Transverse colon (tissue), 4 donors: ENCODE measurements around the gene JAZF1. TPM values are rescaled to one million over a fixed set of nuclear protein-coding genes. Genes with fewer than 3 reads are reported as not detected.

Source experiments
- DNase-seq: peaks from one replicate; pipeline ENCODE4 v3.0.0-alpha.2; 2019
- H3K27ac ChIP-seq, 4 donors: fragments of 200-600 bp; sonication (generic); 2 replicates each; pipeline ENCODE4 v1.5.1; 2016 to 2018; ENCODE audit warnings: inconsistent platforms in 4 of 4
- H3K27me3 ChIP-seq: fragments of 200-600 bp; sonication (generic); 2 replicates; pipeline ENCODE4 v1.5.1; 2017; ENCODE audit warnings: inconsistent platforms
- H3K36me3 ChIP-seq, 4 donors: fragments of 200-600 bp; sonication (generic); 2 replicates each; pipeline ENCODE4 v1.5.1; 2017 to 2019; ENCODE audit warnings: inconsistent platforms in 4 of 4
- H3K4me1 ChIP-seq, 4 donors: fragments of 200-600 bp; sonication (generic); 2 replicates each; pipeline ENCODE4 v1.5.1; 2017 to 2020; ENCODE audit warnings: inconsistent platforms in 4 of 4
- H3K4me3 ChIP-seq, 4 donors: fragments of 200-600 bp; sonication (generic); 1 replicate in 1 of 4; 2 replicates in 3 of 4; pipeline versions ENCODE4 v1.5.1 to v1.6.1; 2017 to 2019; ENCODE audit warnings: inconsistent platforms in 4 of 4
- H3K9me3 ChIP-seq, 2 donors: fragments of 200-600 bp; sonication (generic); 2 replicates each; pipeline ENCODE4 v1.5.1; 2017 to 2019; ENCODE audit warnings: inconsistent platforms in 2 of 2
- CTCF ChIP-seq, 5 experiments: fragments of 200-600 bp in 3 of 5; fragments of 450-650 bp in 2 of 5; sonication (generic) in 3 of 5; IDR thresholded peaks; 1 replicate in 2 of 5; 2 replicates in 3 of 5; pipeline ENCODE4 v1.5.1; 2016 to 2017; ENCODE audit warnings: antibody characterized with exemption in 5 of 5, inconsistent platforms in 3 of 5, mild to moderate bottlenecking in 2 of 5, moderate library complexity in 1 of 5
- EP300 ChIP-seq: sonication (generic); formaldehyde crosslinking; IDR thresholded peaks from one replicate; pipeline ENCODE4 v1.6.1; 2017; ENCODE audit warnings: antibody characterized with exemption, low read depth
- POLR2A ChIP-seq: fragments of 450-650 bp; IDR thresholded peaks from one replicate; pipeline ENCODE4 v1.6.1; 2016; ENCODE audit warnings: antibody characterized with exemption, mild to moderate bottlenecking, moderate library complexity
- POLR2AphosphoS5 ChIP-seq, 3 donors: sonication (generic); formaldehyde crosslinking; IDR thresholded peaks; one replicate each; pipeline ENCODE4 v1.6.1; 2016; ENCODE audit warnings: antibody characterized with exemption in 3 of 3
- WGBS, 2 donors: methylation state at CpG; one replicate each; pipeline ENCODE4 v1.1.5; 2018; ENCODE audit warnings: low coverage in 1 of 2; 5-methylcytosine and 5-hydroxymethylcytosine counted together
- in situ Hi-C, 4 donors: fragments of 200-750 bp; cut with MboI; loops; one replicate each; pipeline versions ENCODE4 v1.15.0 to v1.15.1; 2017; ENCODE audit warnings: low sequenced_read_pairs in 3 of 4, low pct_ligation_motif_present in 1 of 4, low pct_unique_long_range_greater_than_20kb in 1 of 4
- intact Hi-C: fragments of 100-400 bp; cut with DNase I; formaldehyde crosslinking; loops from one replicate; pipeline ENCODE4 v1.15.1; 2023; ENCODE audit warnings: low total_unique reads
- total RNA-seq, 4 donors: library from RNA; depleted of rRNA; stranded (reverse); fragments of >200 nt; gene quantifications; one replicate each; pipeline ENCODE4 v1.1.0, GENCODE V29; 2016

The JAZF1 gene
- total RNA-seq, 4 donors from 2014 or later: 11.0 to 12.2 (median 11.5) TPM

- intact Hi-C loops (loop anchor here (10.0 kb wide), 1 partner anchor 979 kb away; no protein-coding TSS in a partner anchor), in situ Hi-C loops (no loop called here)
These were observed 7.1 kb downstream of the JAZF1 start for GRCh38 chr7:28173531-28173930.

GRCh38 chr7:28172958-28173357 lies 7.6 kb downstream of the JAZF1 start:
- DNase-seq: no peak
- WGBS, 2 donors: 68 to 85% methylated on average over 3 of the region's 3 CpGs

More at GRCh38 chr7:28173531-28173930, 7.1 kb downstream of the JAZF1 start:
- 100% methylated on average over 1 of the region's 1 CpG for WGBS, 2 donors
- no peak for TF ChIP-seq POLR2AphosphoS5 (IDR thresholded peaks at IDR 0.05)
- no peak for TF ChIP-seq CTCF (IDR thresholded peaks at IDR 0.05)
- TF ChIP-seq EP300: no peak
- TF ChIP-seq POLR2A: no peak
- H3K4me1 ChIP-seq: peaks cover 0 to 36% (median under 1%) of the 10 kb centered on the region in 4 donors
- H3K27me3 ChIP-seq: no peaks in the 10 kb centered on the region
- no peaks in the 10 kb centered on the region for H3K36me3 ChIP-seq
- no peaks in the 10 kb centered on the region for H3K9me3 ChIP-seq
- DNase-seq: no peak
- no peak overlapping the region for H3K4me3 ChIP-seq
- no peak overlapping the region for H3K27ac ChIP-seq

DNA sequence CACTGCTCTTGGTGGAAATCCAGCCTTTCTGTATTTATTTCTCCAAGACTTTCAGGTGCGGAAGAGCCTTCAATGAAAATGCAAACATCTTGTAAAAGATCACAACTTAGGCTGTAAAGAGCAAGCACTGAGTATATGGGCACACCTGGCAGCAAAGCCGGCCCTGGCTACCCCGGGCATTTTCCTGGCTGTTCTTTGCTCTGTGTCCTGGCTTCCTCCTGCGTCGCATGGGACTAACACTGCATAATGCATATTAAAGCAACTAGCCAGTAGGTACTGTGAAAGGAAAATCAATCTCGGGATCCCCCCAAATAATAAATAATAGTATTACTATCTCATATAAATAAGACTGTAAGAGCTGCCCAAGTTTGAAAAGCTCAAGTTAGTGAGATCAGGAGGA lies 9.9 kb downstream of the JAZF1 start:
- Histone ChIP-seq H3K27ac (no peak overlapping the region), H3K4me1 (peaks cover 0 to 26% (median 7%) of the 10 kb centered on the region in 4 donors), H3K9me3 (no peaks in the 10 kb centered on the region), H3K27me3 (no peaks in the 10 kb centered on the region), H3K36me3 (no peaks in the 10 kb centered on the region), H3K4me3 (no peak overlapping the region)
- in situ Hi-C loops: no loop called here
- no peak for TF ChIP-seq EP300
- TF ChIP-seq CTCF (IDR thresholded peaks at IDR 0.05): no peak
- TF ChIP-seq POLR2AphosphoS5 (IDR thresholded peaks at IDR 0.05): no peak
- TF ChIP-seq POLR2A: no peak
- DNase-seq: no peak
- intact Hi-C loops: loop anchor here (10.0 kb wide), 1 partner anchor 976 kb away; no protein-coding TSS in a partner anchor
- WGBS, 2 donors: 91 to 92% methylated on average over 4 to 6 of the region's 6 CpGs

More at GRCh38 chr7:28172958-28173357, 7.6 kb downstream of the JAZF1 start:
- Histone ChIP-seq H3K27me3 (no peaks in the 10 kb centered on the region), H3K27ac (no peak overlapping the region), H3K36me3 (no peaks in the 10 kb centered on the region), H3K4me1 (peaks cover 0 to 30% (median 0%) of the 10 kb centered on the region in 4 donors), H3K9me3 (no peaks in the 10 kb centered on the region), H3K4me3 (no peak overlapping the region)
- in situ Hi-C loops: no loop called here
- intact Hi-C loops: loop anchor here (10.0 kb wide), 1 partner anchor 978 kb away; no protein-coding TSS in a partner anchor
- TF ChIP-seq CTCF (IDR thresholded peaks at IDR 0.05): no peak
- no peak for TF ChIP-seq POLR2A
- no peak for TF ChIP-seq POLR2AphosphoS5 (IDR thresholded peaks at IDR 0.05)
- no peak for TF ChIP-seq EP300

DNA sequence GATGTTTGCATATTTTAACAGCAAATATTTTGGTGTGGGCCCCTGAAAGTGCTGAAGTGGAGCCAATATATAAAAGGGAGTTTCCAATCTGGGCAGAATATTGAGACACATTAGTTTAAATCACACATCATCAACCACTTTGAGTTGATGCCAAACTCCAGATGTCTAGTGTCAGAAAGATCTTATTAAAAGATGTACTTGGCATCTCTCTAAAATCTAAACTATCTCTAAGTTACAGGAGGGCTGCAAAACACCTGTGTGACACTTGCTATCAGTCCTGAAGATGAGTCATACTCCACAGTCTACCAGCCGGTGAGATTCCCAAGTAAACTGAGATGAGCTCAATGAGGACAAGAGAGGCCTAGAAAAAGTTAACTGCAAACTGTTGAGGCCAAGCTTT lies 11.4 kb downstream of the JAZF1 start:
- no peak for TF ChIP-seq POLR2A
- TF ChIP-seq CTCF (IDR thresholded peaks at IDR 0.05): no peak
- TF ChIP-seq POLR2AphosphoS5 (IDR thresholded peaks at IDR 0.05): no peak
- TF ChIP-seq EP300: no peak
- Histone ChIP-seq H3K27ac (no peak overlapping the region), H3K27me3 (no peaks in the 10 kb centered on the region), H3K4me3 (no peak overlapping the region), H3K4me1 (peaks cover 0 to 23% (median 7%) of the 10 kb centered on the region in 4 donors), H3K9me3 (no peaks in the 10 kb centered on the region), H3K36me3 (no peaks in the 10 kb centered on the region)
- WGBS, 2 donors: 20 to 50% methylated on average over 1 of the region's 1 CpG
- intact Hi-C loops: no loop called here
- DNase-seq: no peak
- in situ Hi-C loops: no loop called here
